NCI-H510A (cell line): Measurements from ENCODE around the gene MAPKAP1.
"Not testable (repeated sequence)": the region's sequence is repeated elsewhere in the genome, so short reads cannot be mapped to it uniquely, and the experiment has no call there.

Experiments used
- DNase-seq: peaks from one replicate; lab custom pipeline; 2025; lab: John Stamatoyannopoulos, UW

The MAPKAP1 gene

DNA sequence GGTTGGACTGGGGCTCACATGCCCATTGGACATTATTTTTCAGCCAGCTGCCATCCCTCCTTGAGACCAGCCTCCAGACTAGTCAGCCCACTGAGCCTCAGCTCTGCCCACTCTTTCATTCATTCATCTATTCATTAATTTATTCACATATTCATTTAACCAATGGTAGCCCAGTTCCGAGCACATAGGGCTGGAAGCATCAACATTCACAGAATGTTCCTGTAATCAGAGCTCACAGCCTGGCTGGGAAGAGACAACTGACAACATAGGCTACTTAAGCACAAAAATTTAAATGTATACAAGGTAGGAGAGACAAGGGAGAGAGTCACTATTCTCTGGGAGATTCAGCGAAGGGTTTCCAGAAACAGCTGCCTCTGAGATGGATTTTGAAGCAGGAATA is 23.2 kb upstream of the MAPKAP1 start:
- DNase-seq: no peak

DNA sequence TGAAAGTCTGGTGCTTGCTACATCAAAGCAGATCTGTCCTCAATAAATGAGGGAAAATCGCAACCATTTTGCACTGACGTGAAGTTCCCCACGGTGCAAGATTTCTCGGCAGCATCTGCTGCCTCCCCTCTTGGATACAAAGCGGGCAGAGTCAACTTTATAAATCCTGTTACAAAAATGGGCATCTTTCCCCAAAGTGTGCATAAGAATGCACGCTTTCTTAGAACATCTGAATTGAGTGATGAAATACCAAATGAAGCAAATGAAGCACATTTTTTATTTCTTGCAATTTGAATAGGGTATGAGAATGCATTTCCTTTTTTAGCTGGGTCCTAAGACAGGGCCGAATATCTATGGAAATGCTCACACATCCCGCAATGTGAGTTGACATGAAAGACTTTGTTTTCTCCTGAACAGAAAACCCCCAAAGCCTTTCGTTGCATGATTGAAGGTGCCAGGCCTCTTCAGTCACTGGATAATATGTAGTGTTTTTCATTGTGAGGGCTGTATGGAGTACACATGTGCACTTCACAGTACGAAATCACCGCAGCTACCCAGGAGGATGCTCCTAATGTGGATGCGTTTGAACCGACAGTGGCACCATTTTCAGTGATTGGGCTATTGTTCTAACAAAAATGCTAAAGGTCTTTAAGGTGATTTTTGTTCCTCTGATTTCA is 19.6 kb upstream of the MAPKAP1 start:
- no peak for DNase-seq

DNA sequence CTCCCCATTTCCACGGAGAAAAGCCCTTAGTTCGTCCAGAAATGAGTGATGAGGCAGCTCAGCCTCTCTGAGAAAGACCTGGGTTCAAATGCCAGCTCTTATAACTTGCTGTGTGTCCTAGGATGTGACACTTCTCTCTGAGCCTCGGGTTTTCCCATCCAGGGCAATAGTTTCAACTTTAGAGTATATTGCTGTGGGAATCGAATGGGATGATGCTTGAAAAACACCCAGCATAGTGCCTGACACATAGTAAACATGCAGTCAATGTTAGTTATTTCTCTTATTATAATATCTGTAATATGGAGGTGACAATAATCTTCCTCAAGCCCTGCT is 430 bp upstream of the MAPKAP1 start:
- no peak for DNase-seq

DNA sequence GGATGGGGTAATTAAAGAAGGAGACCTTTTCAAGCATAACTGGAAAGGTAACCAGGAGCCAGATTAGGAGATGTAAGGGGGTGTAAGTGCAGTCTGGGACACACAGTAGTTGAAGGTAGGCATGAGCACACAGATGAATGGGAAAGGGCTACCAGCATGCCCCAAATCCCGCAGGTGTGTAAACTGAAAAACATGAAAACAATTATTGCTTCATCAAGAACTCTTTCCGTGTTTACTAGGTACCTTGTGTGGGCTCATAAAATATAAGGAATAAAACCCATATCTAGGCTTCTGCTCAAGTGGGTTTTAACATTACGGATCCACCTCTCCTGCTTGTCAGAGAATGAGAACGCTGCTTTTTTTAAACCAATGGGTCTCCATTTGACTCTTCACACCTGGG is 1.1 kb downstream of the MAPKAP1 start:
- DNase-seq: no peak

DNA sequence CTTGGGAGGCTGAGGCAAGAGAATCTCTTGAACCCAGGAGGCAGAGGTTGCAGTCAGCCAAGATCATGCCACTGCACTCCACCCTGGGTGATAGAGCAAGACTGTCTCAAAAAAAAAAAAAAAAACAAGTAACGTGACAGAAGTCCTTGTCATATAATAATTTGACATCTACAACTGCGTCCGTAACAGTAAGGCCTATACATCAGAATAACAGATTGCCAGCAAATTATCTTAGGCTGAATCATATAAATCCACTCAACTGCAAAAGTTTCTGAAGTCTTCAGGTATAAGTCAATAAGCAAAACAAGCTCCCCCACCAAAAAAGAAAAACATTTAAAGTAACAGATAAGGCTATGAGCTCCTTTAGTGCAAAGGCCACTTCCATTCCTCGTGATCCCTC is 3.3 kb downstream of the MAPKAP1 start:
- DNase-seq: no peak

DNA sequence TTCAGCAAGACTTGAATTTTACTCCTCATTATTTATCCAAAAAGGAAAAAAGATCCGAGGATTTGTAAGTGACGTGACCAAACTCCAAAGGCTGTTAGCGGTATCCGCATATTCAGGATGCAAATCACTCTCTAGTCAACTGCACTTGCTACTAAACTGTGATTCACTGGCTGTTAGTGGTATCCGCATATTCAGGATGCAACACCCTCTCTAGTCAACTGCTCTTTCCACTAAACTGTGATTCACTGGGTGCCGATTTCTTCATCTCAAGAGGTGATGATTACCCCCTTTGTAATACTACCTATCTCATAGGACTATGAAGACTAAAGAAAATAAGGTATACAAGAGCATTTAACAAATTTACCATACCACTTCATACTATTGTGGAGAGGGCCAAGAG is 5.7 kb downstream of the MAPKAP1 start:
- DNase-seq: no peak

DNA sequence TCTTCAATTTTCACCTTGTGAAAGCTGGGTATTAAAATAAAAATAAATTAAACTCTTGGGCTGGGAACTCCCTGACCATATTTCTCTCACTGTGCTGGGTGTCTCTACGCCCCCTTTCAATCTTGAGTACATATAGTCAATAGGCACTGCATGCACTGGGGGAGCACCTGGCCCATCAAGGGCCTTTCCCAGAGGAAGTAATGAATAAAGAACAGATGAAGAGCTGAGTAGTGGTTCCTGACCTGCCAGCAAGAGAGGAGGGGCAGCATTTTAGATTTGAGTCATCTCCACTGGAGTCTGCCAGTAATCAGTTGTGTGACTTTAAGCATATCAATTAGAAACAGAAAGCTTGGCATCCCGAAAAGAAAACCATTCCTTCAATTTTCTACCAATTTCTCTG is 6.2 kb downstream of the MAPKAP1 start:
- no peak for DNase-seq

DNA sequence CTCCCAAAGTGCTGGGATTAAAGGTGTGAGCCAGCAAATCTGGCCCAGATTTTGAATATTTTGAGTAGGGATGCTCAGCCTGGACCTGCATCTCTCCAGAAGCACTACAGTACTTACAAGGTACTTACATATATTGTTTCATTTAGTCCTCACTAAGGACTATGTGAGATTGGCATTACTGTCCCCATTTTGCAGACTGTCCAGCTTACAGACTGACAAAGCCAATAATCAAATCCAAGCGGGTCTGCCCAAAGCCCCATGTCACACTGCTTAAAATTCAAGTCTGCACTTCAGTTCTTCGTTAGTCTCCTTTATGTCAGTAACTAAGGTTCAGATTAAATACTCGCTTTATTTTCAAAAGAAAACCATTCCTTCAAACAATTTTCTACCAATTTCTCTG is 7.1 kb downstream of the MAPKAP1 start:
- DNase-seq: no peak

DNA sequence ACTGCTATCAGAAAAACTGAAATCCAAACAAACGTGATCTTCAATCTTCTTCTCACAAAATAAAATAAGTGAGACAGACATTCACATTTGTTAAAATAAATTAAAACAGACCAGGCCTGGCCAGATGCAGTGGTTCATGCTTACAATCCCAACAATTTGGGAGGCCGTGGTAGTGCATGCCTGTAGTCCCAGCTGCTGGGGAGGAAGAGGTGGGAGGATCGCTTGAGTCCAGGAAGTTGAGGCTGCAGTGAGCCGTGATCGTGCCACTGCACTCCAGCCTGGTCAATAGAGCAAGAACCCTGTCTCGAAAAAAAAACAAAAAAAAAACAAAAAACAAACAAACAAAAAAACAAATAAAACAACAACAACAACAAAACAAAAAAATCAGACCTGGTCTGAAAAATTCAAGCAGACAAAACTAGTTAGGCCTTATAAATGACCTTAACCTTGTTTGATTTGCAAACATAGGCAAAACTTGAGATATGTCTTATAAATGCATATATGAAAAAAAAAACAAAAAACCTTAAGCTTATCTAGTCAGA is 10.8 kb downstream of the MAPKAP1 start:
- no peak for DNase-seq

DNA sequence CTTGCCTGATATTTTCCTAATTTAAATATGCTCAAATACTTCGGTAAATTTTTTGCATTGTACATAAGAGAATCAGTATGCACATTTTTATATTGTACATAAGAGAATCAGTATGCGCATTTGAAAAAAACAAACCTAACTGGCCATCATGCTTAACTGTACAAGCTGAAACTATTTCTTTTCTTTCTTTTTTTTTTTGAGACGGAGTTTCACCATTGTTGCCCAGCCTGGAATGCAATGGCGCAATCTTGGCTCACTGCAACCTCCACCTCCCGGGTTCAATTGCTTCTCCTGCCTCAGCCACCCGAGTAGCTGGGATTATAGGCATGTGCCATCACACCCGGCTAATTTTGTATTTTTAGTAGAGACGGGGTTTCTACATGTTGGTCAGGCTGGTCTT is 11.5 kb downstream of the MAPKAP1 start:
- DNase-seq: not testable (repeated sequence)

DNA sequence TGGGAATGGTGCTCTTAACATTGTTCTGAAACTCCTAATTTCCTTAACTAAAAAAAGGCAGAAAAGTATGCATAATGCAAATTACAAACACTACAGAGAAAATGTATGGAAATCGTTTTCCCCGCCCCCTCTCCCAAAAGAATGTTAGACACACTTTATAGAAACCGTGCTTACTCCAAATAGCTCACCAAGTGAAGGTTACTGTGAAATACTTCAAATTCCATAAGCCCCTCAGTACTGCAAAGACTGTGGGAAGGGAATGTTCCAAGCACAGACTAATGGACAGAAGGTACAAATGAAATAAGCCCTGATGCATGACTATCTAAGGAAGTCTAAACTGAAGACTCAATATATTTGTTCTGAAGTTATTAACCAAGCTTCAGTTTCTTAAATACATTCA is 12.5 kb downstream of the MAPKAP1 start:
- DNase-seq: no peak

DNA sequence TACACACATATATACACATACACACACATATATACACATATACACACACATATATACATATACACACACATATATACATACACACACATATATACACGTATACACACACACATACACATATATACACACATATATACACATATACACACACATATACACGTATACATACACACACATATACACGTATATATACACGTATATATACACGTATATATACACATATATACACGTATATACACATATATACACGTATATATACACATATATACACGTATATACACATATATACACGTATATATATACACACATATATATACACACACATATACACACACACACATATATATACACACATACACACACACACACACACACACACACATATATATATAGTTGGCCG is 13.5 kb downstream of the MAPKAP1 start:
- DNase-seq: not testable (repeated sequence)

DNA sequence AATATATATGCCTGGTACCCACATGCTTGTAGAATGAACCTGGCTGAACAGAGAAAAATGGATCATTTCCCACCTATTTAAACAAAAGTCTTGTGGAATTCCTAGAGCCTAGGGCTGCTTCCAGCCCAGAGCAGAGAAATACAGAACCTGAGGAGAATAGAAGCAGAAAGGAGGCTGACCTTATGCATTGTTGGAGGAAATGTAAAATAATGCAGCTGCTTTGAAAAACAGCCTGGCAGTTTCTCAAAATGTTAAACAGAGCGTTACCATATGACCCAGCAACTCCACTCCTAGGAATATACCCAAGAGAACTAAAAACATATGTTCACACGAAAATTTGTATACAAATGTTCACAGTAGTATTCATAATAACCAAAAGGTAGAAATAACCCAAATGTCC is 15.1 kb downstream of the MAPKAP1 start:
- DNase-seq: no peak

DNA sequence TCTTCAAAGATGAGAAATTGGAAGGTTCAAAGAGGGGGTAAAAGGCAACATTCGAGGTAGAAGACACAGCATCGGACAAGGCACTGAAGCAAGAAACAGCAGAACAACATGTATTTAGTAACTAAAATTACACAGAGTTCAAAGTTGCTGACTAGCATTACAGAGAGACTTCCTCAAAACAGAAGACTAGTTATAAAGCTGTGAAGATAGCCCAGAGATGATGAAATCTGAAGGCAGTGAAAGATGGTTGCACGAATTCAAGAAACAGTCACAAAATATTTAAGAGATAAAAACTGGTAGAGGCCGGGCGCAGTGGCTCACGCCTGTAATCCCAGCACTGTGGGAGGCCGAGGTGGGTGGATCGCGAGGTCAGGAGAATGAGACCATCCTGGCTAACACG is 16.3 kb downstream of the MAPKAP1 start:
- no peak for DNase-seq

DNA sequence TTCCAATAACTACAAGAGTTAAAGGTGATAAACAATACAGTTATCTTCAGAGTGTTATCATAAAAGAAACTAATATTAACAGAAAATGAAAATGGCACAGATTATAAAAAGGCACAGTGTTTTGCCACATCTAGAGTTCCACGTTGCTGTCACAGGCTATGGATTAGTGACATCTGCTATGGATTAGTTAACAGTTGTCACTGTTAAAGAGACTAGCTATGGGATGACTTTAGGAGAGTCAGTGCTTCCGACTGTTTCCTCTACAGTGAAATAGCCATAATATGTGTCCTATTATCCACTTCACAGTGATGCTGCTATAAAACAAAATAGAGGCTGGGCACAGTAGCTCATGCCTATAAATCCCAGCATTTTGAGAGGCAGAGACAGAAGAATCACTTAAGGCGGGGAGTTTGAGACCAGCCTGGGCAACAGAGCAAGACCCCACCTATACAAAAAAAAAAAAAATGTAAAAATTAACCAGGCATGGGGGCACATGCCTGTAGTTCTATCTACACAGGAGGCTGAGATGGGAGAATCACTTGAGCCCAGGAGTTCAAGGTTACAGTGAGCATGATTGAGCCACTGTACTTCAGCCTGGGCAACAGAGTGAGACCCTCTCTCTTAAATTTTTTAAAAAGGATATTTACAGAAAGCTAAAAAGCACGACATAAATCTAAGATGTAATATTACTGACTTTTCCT is 19.7 kb downstream of the MAPKAP1 start:
- no peak for DNase-seq

DNA sequence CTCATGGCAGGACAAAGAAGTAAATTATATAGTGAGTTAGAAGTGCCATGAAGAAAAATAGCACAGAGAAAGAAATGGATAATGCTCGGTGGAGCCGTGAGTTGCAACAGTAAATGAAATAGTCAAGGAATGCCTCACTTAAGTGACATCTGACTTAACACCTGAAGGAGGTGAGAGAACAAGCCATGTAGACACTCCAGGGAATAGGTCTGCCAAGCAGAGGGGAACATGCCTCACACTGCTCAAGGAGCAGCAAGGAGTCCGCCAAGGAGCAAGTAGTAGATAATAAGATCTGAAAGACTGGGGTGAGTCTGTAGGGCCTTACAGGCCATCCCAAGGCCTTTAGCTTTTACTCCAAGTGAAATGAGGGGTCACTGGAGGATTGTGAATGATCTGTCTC is 21.8 kb downstream of the MAPKAP1 start:
- no peak for DNase-seq

DNA sequence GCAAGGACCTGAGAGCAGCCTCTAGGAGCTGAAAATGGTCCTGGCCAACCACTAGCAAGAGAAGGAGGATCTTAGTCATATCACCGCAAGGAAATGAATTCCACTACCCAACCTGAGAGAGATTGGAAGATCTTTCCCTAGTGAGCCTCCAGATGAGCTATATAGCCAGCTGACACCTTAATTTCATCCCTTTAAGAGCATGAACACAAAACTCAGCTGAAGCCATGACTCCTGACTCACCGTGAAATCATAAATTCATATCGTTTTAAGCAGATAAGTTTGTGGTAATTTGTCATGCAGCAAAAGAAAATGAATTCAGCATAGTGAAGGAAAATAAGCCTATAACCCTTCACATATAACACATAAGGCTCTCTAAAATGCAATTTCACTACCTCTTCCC is 23.5 kb downstream of the MAPKAP1 start:
- DNase-seq: no peak

DNA sequence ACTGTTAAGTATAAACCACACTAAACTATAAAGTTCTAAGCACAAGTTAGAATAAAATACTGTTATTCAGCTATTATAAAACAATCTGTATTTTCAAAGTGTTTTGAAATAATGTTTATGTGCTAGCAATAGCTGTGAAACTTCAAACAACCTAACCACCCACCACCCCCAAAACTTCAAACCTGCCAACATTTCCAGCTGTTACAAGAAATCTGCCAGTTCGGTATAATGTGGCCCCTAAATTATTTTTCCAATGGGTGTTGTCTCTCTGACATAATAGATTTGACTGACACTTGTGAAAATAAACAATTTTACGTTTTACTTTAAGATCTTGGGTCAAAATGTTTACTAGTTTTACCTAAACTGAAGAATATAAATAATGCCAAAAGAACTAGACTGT is 24.7 kb downstream of the MAPKAP1 start:
- no peak for DNase-seq

DNA sequence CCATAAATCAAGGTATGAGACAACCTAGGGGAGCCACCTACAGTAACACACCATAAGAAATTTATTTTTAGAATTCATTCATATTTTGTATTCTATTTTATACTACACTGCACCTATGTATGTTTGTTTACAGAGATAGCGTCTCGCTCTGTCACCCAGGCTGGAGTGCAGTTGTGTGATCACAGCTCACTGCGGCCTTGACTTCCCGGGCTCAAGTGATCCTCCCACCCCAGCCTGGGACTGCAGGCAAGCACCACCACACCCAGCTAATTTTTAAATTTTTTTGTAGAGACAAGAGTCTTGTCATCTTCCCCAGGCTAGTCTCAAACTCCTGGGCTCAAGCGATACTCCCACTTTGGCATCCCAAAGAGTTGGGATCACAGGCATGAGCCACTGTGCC is 25.4 kb downstream of the MAPKAP1 start:
- DNase-seq: no peak

DNA sequence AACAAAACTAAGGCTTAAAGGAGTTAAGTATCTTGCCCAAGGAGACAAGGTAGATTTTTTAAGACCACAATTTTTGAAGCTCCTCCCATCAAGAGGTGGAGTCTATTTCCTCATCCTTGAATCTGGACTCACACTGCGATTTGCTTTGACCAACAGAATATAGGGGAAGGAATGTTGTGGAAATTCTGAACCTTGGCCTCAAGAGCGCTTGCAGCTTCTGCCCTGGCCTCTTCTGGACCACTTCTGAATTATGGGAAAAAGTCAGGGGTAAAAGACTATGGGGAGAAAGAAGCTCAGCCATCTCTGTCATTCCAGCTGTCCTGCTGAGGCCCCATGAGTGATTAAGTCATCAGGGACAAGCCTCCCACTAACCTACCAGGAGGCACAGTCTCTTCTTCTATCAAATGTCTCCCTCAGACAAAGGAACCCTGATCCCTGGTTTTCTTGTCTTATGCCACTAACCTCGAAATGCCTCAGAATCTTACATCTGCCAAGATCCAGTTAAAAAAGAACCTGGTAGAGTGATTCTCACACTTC is 25.9 kb downstream of the MAPKAP1 start:
- no peak for DNase-seq

DNA sequence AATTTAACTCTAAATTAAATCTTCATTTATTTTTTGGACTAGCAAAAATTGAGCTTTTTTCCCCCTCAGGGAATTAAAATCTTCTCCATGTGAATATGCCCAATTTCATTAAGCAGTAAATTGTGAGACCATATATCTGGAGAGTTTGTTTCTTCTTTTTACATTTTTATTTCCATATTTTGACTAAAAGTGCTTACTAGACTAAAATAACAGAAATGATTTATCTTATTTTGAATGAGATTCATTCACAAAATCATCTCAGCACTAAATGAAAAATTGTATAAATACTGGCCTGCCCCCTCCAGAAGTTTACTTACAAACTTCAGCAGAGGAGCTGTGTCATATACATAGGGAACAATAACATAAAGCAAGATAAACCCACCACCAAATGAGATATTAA is 26.6 kb downstream of the MAPKAP1 start:
- DNase-seq: no peak

DNA sequence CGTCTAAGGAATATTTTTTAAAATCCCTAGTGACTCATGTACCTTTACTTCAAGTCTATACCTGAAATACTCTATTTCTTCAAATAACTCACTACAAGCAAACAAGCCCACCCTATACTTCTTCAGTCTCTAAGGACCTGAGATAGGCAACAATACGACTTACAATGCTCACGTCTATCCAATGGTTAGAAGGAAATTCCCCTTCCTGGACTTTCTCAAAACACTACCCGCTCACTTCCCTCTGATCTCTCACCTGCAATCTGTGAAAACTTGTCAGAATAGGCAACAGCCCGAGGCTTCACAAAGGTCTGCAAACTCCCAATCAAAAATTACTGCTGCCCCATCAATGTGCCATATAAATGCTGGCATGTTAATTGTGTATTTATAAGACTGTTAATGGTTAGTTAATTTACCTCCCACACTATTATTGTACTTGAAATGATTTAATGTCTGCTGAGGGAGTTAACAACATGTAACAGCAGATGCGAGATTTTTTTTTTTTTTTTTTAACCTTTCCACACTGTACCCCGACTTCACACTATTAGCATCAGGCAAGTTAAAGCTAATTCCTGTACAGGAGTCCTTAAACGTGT is 27.3 kb downstream of the MAPKAP1 start:
- no peak for DNase-seq
